Measurements from ENCODE around the gene BACE2.
"Not testable (repeated sequence)": the region's sequence is repeated elsewhere in the genome, so short reads cannot be mapped to it uniquely, and the experiment has no call there.

The BACE2 gene

GRCh38 chr21:41236352-41236973 is 68.5 kb downstream of the BACE2 start:
- DNase-seq (ENCODE audit: low read depth in 4 of 4, low spot score in 1 of 4), result no peak

- not testable (repeated sequence) for DNase-seq (ENCODE audit: low read depth in 4 of 4, low spot score in 1 of 4)
Measured at GRCh38 chr21:41238081-41238796, 70.3 kb downstream of the BACE2 start.

DNA sequence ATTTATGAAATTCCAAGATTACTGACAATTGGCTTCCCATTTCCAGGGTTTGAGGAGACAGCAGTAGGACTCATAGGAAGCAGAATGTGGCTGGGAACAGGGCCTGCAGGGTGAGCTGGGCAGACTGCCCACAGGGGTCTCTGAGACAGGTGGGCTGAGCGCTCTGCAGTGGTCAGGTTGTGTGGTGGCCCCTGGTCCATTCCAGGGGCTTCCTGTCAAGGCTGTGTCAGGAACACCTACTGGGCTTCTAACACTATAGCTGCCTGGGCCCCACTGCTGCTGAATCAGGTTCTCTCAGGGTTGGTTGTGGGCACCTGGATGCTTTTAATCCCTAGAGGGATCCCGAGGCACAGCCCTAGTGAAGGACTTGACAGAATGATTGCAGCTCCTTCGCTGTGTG is 72.1 kb downstream of the BACE2 start:
- DNase-seq (ENCODE audit: low read depth in 4 of 4, low spot score in 1 of 4), result no peak

GRCh38 chr21:41241341-41241740 is 73.4 kb downstream of the BACE2 start:
- DNase-seq (ENCODE audit: low read depth in 4 of 4, low spot score in 1 of 4), result no peak

GRCh38 chr21:41242238-41242829 is 74.4 kb downstream of the BACE2 start:
- DNase-seq (ENCODE audit: low read depth in 4 of 4, low spot score in 1 of 4), result no peak

- DNase-seq (ENCODE audit: low read depth in 4 of 4, low spot score in 1 of 4), result no peak
Measured at GRCh38 chr21:41243107-41243506, 75.1 kb downstream of the BACE2 start.

- DNase-seq (ENCODE audit: low read depth in 4 of 4, low spot score in 1 of 4), result not testable (repeated sequence)
Measured at GRCh38 chr21:41244266-41244880, 76.4 kb downstream of the BACE2 start.

- DNase-seq (ENCODE audit: low read depth in 4 of 4, low spot score in 1 of 4), result no peak
Measured at GRCh38 chr21:41245509-41246135, 77.7 kb downstream of the BACE2 start.

DNA sequence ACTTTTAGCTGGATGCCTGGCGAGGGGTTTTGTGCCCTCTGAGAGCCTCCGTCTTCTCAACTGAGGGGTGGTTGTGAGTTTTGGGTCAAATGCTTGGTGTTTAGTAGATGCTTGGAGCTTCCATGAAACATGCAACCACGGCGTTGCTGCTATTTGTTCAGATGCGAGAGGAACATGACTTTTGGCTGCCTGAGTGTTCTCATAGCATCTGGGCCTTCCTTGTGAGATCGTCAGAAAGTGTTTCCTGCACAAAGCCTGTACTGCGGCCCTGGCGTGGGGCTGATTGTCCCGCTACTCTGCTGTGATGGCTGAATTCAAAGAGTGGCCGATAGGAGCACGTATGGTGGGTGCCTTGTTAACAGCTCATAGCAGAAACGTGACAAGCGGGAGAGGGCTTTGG is 78.8 kb downstream of the BACE2 start:
- no peak for DNase-seq (ENCODE audit: low read depth in 4 of 4, low spot score in 1 of 4)

DNA sequence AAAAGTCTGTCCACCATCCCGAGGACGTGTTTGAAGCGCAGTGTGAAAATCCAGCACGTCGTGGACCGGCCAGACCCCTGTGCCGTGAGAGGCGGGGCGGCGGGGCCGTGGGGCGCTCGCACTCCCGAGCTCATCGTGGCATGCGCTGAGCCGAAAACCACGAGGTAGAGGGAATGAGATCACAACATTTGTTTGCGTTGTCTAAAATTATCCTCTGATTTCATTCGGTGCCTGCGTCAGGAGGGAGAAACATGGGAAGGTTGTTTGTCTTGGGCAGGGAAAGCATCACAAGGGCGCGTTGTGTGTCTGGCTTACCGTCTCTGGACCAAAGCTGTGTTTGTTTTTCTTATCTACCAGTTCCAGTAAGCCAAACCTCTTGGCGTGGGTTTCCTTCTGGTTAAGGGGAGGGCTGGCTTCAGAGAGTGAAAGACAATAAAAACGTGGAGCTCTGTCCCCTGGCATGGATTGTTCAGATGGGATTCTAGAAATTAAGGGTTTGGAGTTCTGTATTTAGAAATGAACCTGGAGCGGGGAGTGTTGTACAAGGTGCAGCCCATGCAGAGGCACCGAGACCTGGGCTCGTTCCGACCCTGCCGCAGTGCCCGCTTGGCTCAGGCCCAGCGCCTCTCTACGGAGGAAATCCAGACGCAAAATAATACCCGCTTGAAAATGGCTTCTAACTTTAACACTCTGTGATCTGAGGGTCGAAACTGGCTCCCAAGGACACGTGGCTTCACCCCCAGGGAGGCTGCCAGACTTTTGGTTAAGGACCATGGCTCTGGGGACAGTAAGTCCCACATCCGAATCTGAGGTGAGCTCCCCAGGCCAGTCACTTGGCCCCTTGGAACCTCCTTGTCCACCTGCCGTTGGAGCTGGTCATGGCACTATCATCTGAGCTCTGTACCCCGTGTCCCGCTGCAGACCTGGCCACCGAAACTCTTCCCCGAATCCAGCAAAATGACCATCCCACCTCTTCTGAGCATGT is 79.9 kb downstream of the BACE2 start:
- no peak for DNase-seq (ENCODE audit: low read depth in 4 of 4, low spot score in 1 of 4)

GRCh38 chr21:41249476-41249875 is 81.5 kb downstream of the BACE2 start:
- no peak for DNase-seq (ENCODE audit: low read depth in 4 of 4, low spot score in 1 of 4)

DNA sequence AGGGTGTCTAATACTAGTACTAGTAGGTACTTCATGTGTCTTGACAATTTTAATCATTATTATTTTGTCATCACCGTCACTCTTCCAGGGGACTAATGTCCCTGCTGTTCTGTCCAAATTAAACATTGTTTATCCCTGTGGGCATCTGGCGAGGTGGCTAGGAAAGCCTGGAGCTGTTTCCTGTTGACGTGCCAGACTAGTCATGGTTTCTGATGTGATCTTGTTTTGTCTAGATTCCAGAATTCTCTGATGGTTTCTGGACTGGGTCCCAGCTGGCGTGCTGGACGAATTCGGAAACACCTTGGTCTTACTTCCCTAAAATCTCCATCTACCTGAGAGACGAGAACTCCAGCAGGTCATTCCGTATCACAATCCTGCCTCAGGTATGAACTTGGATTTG is 82.6 kb downstream of the BACE2 start:
- DNase-seq (ENCODE audit: low read depth in 4 of 4, low spot score in 1 of 4), result no peak

GRCh38 chr21:41251961-41252642 is 84.1 kb downstream of the BACE2 start:
- no peak for DNase-seq (ENCODE audit: low read depth in 4 of 4, low spot score in 1 of 4)

GRCh38 chr21:41254090-41254700 is 86.2 kb downstream of the BACE2 start:
- no peak for DNase-seq (ENCODE audit: low read depth in 4 of 4, low spot score in 1 of 4)

GRCh38 chr21:41255190-41255589 is 87.2 kb downstream of the BACE2 start:
- no peak for DNase-seq (ENCODE audit: low read depth in 4 of 4, low spot score in 1 of 4)

- not testable (repeated sequence) for DNase-seq (ENCODE audit: low read depth in 4 of 4, low spot score in 1 of 4)
Measured at GRCh38 chr21:41256231-41256630, 88.3 kb downstream of the BACE2 start.

GRCh38 chr21:41256771-41257702 is 89.1 kb downstream of the BACE2 start:
- no peak for DNase-seq (ENCODE audit: low read depth in 4 of 4, low spot score in 1 of 4)

- no peak for DNase-seq (ENCODE audit: low read depth in 4 of 4, low spot score in 1 of 4)
Measured at GRCh38 chr21:41258617-41259016, 90.7 kb downstream of the BACE2 start.

Data from stimulated activated CD4-positive, alpha-beta T cell treated with anti-CD3 and anti-CD28 coated beads, Interleukin-1b, Interleukin-23, amount 100 ng/mL, for 24 hours (primary cell).